ENCODE results near the gene CDRT15L2.
"Not testable (repeated sequence)": the region's sequence is repeated elsewhere in the genome, so short reads cannot be mapped to it uniquely, and the experiment has no call there.

Gene CDRT15L2

GRCh38 chr17:20573216-20573615, 6.3 kb upstream of the CDRT15L2 start:
- H3K4me3 ChIP-seq (ENCODE audit: low read depth, low read length) = not testable (repeated sequence)

- not testable (repeated sequence) for H3K4me3 ChIP-seq (ENCODE audit: low read depth, low read length)
These were observed 4.5 kb upstream of the CDRT15L2 start for GRCh38 chr17:20575071-20575470.

GRCh38 chr17:20583891-20584577, 4.5 kb downstream of the CDRT15L2 start:
- not testable (repeated sequence) for H3K4me3 ChIP-seq (ENCODE audit: low read depth, low read length)

- H3K4me3 ChIP-seq (ENCODE audit: low read depth, low read length) = not testable (repeated sequence)
These were observed 9.4 kb downstream of the CDRT15L2 start for GRCh38 chr17:20588744-20589453.

GRCh38 chr17:20589454-20589810, 9.9 kb downstream of the CDRT15L2 start:
- not testable (repeated sequence) for H3K4me3 ChIP-seq (ENCODE audit: low read depth, low read length)

GRCh38 chr17:20591040-20591439, 11.5 kb downstream of the CDRT15L2 start:
- not testable (repeated sequence) for H3K4me3 ChIP-seq (ENCODE audit: low read depth, low read length)

- H3K4me3 ChIP-seq (ENCODE audit: low read depth, low read length) = not testable (repeated sequence)
These were observed 26.0 kb downstream of the CDRT15L2 start for GRCh38 chr17:20605568-20605967.

GRCh38 chr17:20609490-20609889, 30.0 kb downstream of the CDRT15L2 start:
- H3K4me3 ChIP-seq (ENCODE audit: low read depth, low read length) = not testable (repeated sequence)

- H3K4me3 ChIP-seq (ENCODE audit: low read depth, low read length) = no peak overlapping the region
These were observed 31.8 kb downstream of the CDRT15L2 start for GRCh38 chr17:20611309-20611708.

GRCh38 chr17:20612635-20613034, 33.1 kb downstream of the CDRT15L2 start:
- H3K4me3 ChIP-seq (ENCODE audit: low read depth, low read length) = no peak overlapping the region

- H3K4me3 ChIP-seq (ENCODE audit: low read depth, low read length) = no peak overlapping the region
These were observed 33.7 kb downstream of the CDRT15L2 start for GRCh38 chr17:20613248-20613647.

- H3K4me3 ChIP-seq (ENCODE audit: low read depth, low read length) = no peak overlapping the region
These were observed 34.4 kb downstream of the CDRT15L2 start for GRCh38 chr17:20613905-20614304.

- not testable (repeated sequence) for H3K4me3 ChIP-seq (ENCODE audit: low read depth, low read length)
These were observed 35.9 kb downstream of the CDRT15L2 start for GRCh38 chr17:20615461-20615860.

Measured in iPS-11a (cell line).